HEK293T (cell line): ENCODE measurements around the gene FBXL20.
"Not testable (repeated sequence)": the region's sequence is repeated elsewhere in the genome, so short reads cannot be mapped to it uniquely, and the experiment has no call there.

Experiments used
- CTCF ChIA-PET: fragments of 350-600 bp; formaldehyde crosslinking; extraction: SDS; loops from one replicate; lab custom pipeline; 2021; ENCODE audit warnings: antibody characterized with exemption, inconsistent platforms; lab: Yijun Ruan, JAX
- POLR2A ChIA-PET: fragments of 350-600 bp; formaldehyde crosslinking; extraction: SDS; loops from one replicate; lab custom pipeline; 2020; ENCODE audit warnings: antibody characterized with exemption, inconsistent platforms; lab: Yijun Ruan, JAX
- DNase-seq: peaks from one replicate; pipeline ENCODE4 v3.0.0; 2012; ENCODE audit warnings: mixed read lengths; ENCODE audit errors: extremely low spot score
- ARNT ChIP-seq: fragments of 450-650 bp; IDR thresholded peaks from 2 replicates; pipeline ENCODE4 v1.6.1; 2017; ENCODE audit warnings: mild to moderate bottlenecking
- BHLHE40 ChIP-seq: fragments of 450-650 bp; IDR thresholded peaks from 2 replicates; pipeline ENCODE4 v1.6.1; 2016; ENCODE audit warnings: mild to moderate bottlenecking, moderate library complexity, borderline replicate concordance
- CTBP1 ChIP-seq: fragments of 450-650 bp; IDR thresholded peaks from 2 replicates; pipeline ENCODE4 v1.6.1; 2016; ENCODE audit warnings: borderline replicate concordance
- ELF4 ChIP-seq: fragments of 450-650 bp; IDR thresholded peaks from 2 replicates; pipeline ENCODE4 v1.6.1; 2017; ENCODE audit warnings: antibody characterized with exemption
- FOXA1 ChIP-seq: fragments of 450-650 bp; IDR thresholded peaks from 2 replicates; pipeline ENCODE4 v1.6.1; 2016; ENCODE audit warnings: mild to moderate bottlenecking
- FOXK2 ChIP-seq: fragments of 450-650 bp; IDR thresholded peaks from 2 replicates; pipeline ENCODE4 v1.6.1; 2016; ENCODE audit warnings: mild to moderate bottlenecking
- FOXM1 ChIP-seq: fragments of 450-650 bp; IDR thresholded peaks from 2 replicates; pipeline ENCODE4 v1.6.1; 2017; ENCODE audit warnings: mild to moderate bottlenecking, borderline replicate concordance
- HDGF ChIP-seq: fragments of 450-650 bp; IDR thresholded peaks from 2 replicates; pipeline ENCODE4 v1.6.1; 2017; ENCODE audit warnings: antibody characterized with exemption, borderline replicate concordance
- L3MBTL2 ChIP-seq: fragments of 450-650 bp; conservative IDR thresholded peaks from 2 replicates; pipeline ENCODE4 v1.6.1; 2016; ENCODE audit warnings: mild to moderate bottlenecking
- LEF1 ChIP-seq: fragments of 450-650 bp; IDR thresholded peaks from 2 replicates; pipeline ENCODE4 v1.6.1; 2017; ENCODE audit warnings: mild to moderate bottlenecking, borderline replicate concordance
- NFRKB ChIP-seq: fragments of 450-650 bp; IDR thresholded peaks from 2 replicates; pipeline ENCODE4 v1.6.1; 2016; ENCODE audit warnings: mild to moderate bottlenecking, moderate library complexity
- SP1 ChIP-seq: fragments of 450-650 bp; IDR thresholded peaks from 2 replicates; pipeline ENCODE4 v1.6.1; 2017
- SUZ12 ChIP-seq: fragments of 450-650 bp; IDR thresholded peaks from 2 replicates; pipeline ENCODE4 v1.6.1; 2016; ENCODE audit warnings: mild to moderate bottlenecking
- TARDBP ChIP-seq: fragments of 450-650 bp; IDR thresholded peaks from 2 replicates; pipeline ENCODE4 v1.6.1; 2016
- ZNF384 ChIP-seq: fragments of 450-650 bp; IDR thresholded peaks from 2 replicates; pipeline ENCODE4 v1.6.1; 2016
- TF ChIP-seq, protein P1 (sequence below): fragments of 450-650 bp; IDR thresholded peaks from 2 replicates; pipeline ENCODE4 v1.6.1; 2016

FBXL20 gene

DNA sequence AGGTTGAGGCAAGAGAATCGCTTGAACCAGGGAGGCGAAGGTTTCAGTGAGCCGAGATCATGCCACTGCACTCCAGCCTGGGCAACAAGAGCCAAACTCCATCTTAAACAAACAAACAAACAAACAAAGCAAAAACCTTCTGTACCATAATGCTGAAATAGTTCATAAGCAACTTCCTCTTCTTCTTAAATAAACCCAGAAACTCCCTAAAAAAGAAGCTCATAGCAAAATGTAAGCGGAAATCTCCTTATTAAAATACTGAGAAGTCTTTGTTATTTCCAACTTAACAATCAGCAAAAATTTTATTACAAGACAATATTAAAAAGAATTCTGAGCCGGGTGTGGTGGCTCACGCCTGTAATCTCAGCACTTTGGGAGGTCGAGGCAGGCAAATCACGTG is 82.8 kb downstream of the FBXL20 start:
- TF ChIP-seq NFRKB (no peak), ELF4 (no peak), BHLHE40 (no peak), SUZ12 (no peak), FOXK2 (no peak), ARNT (no peak), HDGF (no peak), ZNF384 (no peak)
- TF ChIP-seq, protein P1, sequence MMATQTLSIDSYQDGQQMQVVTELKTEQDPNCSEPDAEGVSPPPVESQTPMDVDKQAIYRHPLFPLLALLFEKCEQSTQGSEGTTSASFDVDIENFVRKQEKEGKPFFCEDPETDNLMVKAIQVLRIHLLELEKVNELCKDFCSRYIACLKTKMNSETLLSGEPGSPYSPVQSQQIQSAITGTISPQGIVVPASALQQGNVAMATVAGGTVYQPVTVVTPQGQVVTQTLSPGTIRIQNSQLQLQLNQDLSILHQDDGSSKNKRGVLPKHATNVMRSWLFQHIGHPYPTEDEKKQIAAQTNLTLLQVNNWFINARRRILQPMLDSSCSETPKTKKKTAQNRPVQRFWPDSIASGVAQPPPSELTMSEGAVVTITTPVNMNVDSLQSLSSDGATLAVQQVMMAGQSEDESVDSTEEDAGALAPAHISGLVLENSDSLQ: no peak
- POLR2A ChIA-PET: no interaction called here
- CTCF ChIA-PET: interaction anchor here (0.9 kb wide), 1 partner anchor 9 kb away, joined by 3 read pairs; no protein-coding TSS in a partner anchor
- DNase-seq: no peak

DNA sequence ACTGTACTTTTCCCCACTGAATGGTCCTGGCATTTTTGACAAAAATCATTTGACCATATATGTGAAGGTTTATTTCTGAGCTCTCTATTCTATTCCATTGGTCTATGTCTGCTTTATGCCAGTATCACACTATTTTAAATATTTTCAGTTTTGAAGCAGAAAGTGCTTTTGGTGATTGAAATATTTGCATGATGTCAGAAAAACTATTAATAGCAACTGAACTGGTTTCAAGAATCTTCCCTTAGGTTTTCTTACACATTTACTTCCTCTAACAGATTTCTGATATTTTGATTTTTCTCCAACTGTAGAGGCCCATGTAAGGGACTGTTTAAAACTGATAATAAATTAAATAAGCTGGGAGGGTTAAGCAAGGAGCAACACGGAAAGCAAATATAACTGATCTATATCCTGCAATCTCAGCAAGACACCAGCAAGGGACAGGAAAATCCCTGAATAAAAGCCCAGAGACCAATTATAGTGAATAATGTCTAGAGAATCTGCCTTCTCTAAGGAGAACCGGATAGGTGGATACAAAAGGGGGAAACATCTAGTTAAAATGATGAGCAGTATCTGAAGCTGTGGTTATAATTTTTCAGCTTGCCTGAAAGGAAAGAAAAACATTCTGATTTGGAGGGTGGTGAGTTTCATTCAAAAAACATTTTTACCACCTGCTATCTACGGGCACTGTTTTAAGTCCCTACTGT is 94.8 kb downstream of the FBXL20 start:
- ChIA-PET CTCF (interaction anchor here (0.6 kb wide), 1 partner anchor 70 kb away, joined by 4 read pairs; no protein-coding TSS in a partner anchor), POLR2A (interaction anchor here (0.8 kb wide), 1 partner anchor 330 kb away, joined by 3 read pairs; the partner anchor contains the start of gene STARD3)
- TF ChIP-seq L3MBTL2: no peak
- no peak for TF ChIP-seq FOXA1
- TF ChIP-seq CTBP1: no peak
- no peak for DNase-seq

DNA sequence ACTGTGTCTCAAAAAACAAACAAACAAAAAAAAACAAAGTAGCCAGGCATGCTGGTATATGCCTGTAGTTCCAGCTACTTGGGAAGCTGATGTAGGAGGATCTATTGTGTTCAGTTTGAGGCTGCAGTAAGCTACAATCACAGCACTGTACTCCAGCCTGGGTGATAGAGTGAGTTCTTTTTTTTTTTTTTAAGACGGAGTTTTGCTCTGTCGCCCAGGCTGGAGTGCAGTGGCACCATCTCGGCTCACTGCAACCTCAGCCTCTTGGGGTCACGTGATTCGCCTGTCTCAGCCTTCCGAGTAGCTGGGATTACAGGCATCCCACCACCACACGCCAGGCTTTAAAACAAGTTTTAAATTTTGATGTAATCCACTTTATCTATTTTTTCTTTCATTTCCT is 95.4 kb downstream of the FBXL20 start:
- ChIA-PET CTCF (interaction anchor here (0.6 kb wide), 1 partner anchor 70 kb away, joined by 4 read pairs; no protein-coding TSS in a partner anchor), POLR2A (interaction anchor here (0.6 to 0.8 kb wide), 2 partner anchors 25 to 331 kb away, joined by 3 read pairs; partner anchors contain the start of gene STARD3)
- no peak for TF ChIP-seq ELF4
- TF ChIP-seq LEF1: no peak
- no peak for TF ChIP-seq HDGF
- no peak for TF ChIP-seq SUZ12
- TF ChIP-seq FOXM1: no peak
- no peak for TF ChIP-seq BHLHE40
- TF ChIP-seq FOXK2: no peak
- TF ChIP-seq ARNT: no peak
- TF ChIP-seq, protein P1: no peak
- no peak for TF ChIP-seq SP1
- TF ChIP-seq NFRKB: no peak
- no peak for TF ChIP-seq CTBP1
- no peak for TF ChIP-seq ZNF384
- no peak for TF ChIP-seq L3MBTL2
- no peak for TF ChIP-seq FOXA1
- no peak for TF ChIP-seq TARDBP
- no peak for DNase-seq

DNA sequence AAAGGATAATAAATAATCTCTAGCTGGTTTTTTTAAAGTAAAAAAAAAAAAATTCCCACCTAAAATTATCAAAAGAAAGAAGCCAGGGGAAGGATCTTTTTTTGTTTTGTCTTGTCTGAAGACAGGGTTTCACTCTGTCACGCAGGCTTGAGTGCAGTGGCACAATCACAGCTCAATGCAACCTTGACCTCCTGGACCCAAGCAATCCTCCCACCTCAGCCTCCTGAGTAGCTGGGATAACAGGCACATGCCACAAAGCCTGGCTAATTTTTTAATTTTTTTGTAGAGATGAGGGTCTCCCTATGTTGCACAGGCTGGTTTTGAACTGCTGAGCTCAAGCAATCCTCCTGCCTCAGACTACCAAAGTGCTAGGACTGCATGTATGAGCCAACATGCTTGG is 97.2 kb downstream of the FBXL20 start:
- TF ChIP-seq, protein P1: no peak
- TF ChIP-seq SUZ12 (no peak), TARDBP (no peak), ARNT (no peak), L3MBTL2 (no peak), FOXK2 (no peak), BHLHE40 (no peak), LEF1 (no peak), ELF4 (no peak), SP1 (no peak), CTBP1 (no peak), FOXM1 (no peak), FOXA1 (no peak), HDGF (no peak), ZNF384 (no peak), NFRKB (no peak)
- no peak for DNase-seq
- POLR2A ChIA-PET: no interaction called here
- CTCF ChIA-PET: no interaction called here

DNA sequence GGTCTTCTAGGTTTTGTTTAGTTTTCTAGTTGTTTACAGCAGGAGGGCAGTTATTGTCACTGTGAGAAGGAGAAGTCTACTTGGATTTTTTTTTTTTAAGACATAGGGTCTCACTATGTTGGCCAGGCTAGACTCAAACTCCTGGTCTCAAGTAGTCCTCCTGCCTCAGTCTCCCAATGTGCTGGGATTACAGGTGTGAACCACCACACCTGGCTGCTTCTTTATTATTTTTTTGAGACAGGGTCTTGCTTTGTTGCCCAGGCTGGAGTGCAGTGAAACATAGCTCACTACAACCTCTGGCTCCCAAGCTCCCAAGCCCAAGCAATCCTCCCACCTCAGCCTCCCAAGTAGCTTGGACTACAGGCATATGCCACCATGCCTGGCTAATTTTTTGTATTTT is 107.4 kb downstream of the FBXL20 start:
- POLR2A ChIA-PET: no interaction called here
- TF ChIP-seq TARDBP (no peak), SUZ12 (no peak), ARNT (no peak), BHLHE40 (no peak), ZNF384 (no peak), ELF4 (no peak)
- CTCF ChIA-PET: no interaction called here
- no peak for DNase-seq

DNA sequence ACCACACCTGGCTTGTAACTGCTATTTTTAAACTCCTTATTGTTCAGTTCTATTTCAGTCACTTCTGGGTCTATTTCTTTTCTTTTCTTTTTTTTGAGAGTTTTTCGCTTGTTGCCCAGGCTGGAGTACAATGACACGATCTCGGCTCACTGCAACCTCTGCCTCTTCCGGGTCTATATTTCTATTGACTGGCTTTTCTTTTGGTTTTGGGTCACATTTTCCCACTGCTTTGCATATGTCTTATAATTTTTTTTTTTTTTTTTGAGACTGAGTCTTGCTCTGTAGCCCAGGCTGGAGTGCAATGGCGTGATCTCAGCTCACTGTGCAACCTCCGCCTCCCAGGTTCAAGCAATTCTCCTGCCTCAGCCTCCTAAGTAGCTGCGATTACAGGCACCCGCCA is 108.9 kb downstream of the FBXL20 start:
- DNase-seq, POLR2A ChIA-PET, CTCF ChIA-PET: not testable (repeated sequence)

DNA sequence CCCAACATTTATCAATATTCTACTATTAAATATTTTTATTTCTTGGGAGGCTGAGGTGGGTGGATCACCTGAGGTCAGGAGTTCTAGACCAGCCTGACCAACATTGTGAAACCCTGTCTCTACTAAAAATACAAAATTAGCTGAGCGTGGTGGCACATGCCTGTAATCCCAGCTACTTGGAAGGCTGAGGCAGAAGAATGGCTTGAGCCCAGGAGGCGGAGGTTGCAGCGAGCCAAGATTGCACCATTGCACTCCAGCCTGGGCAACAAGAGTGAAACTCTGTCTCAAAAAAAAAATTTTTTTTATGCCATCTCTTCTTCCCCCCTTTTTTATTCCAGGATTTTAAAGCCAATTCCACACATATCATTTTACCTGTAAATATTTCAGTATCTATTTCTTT is 114.9 kb downstream of the FBXL20 start:
- CTCF ChIA-PET: not testable (repeated sequence)

More for the DNA sequence above, 114.9 kb downstream of the FBXL20 start:
- DNase-seq, POLR2A ChIA-PET: not testable (repeated sequence)
